GM19395 (cell line): Measurements from ENCODE around the gene APEH.

ENCODE experiments used
- ATAC-seq: cut with Tn5 transposase; IDR thresholded peaks from one replicate; pipeline ENCODE4 v1.9.1; 2021; ENCODE audit warnings: mild to moderate bottlenecking, moderate library complexity; ENCODE audit not compliant: unreplicated experiment

APEH gene

GRCh38 chr3:49723628-49724551 is 49.7 kb downstream of the APEH start, which contains the start of gene GMPPB:
Gene GMPPB (minus strand): TSS chr3:49723951. CDS start chr3:49723726, 225 bp downstream.
- peak; percentile 69 for ATAC-seq

GRCh38 chr3:49724586-49724985 is 50.4 kb downstream of the APEH start:
- no peak for ATAC-seq

GRCh38 chr3:49725906-49726681 is 51.9 kb downstream of the APEH start:
- ATAC-seq, result no peak

- no peak for ATAC-seq
Observed at GRCh38 chr3:49727154-49727923, 53.2 kb downstream of the APEH start.

GRCh38 chr3:49727924-49728361 is 53.8 kb downstream of the APEH start:
- ATAC-seq, result no peak

GRCh38 chr3:49729966-49730609 is 55.9 kb downstream of the APEH start:
- no peak for ATAC-seq

- no peak for ATAC-seq
Observed at GRCh38 chr3:49732597-49732996, 58.4 kb downstream of the APEH start.

GRCh38 chr3:49733551-49733950 is 59.4 kb downstream of the APEH start:
- no peak for ATAC-seq
